Esophagus muscularis mucosa (tissue), 4 donors: Measurements from ENCODE around the gene TAS2R39. TPM values are rescaled to one million over a fixed set of nuclear protein-coding genes. Genes with fewer than 3 reads are reported as not detected.

Experiments used
- DNase-seq: peaks from one replicate; pipeline ENCODE4 v3.0.0-alpha.2; 2017; ENCODE audit errors: extremely low spot score
- H3K27ac ChIP-seq, 4 donors: fragments of 200-600 bp; sonication (generic); replicated peaks in 1 of 4; 1 replicate in 3 of 4; 2 replicates in 1 of 4; pipeline ENCODE4 v1.5.1; 2016 to 2019; ENCODE audit warnings: mild to moderate bottlenecking in 1 of 4
- H3K27me3 ChIP-seq, 4 donors: fragments of 200-600 bp; sonication (generic); one replicate each; pipeline versions ENCODE4 v1.5.1 to v1.6.0; 2016 to 2019
- H3K36me3 ChIP-seq, 4 donors: fragments of 200-600 bp; sonication (generic); one replicate each; pipeline ENCODE4 v1.5.1; 2016 to 2019
- H3K4me1 ChIP-seq, 4 donors: fragments of 200-600 bp; sonication (generic); one replicate each; pipeline ENCODE4 v1.5.1; 2016 to 2019
- H3K4me3 ChIP-seq, 4 donors: fragments of 200-600 bp; sonication (generic); 1 replicate in 2 of 4; 2 replicates in 2 of 4; pipeline ENCODE4 v1.5.1; 2016 to 2019; ENCODE audit warnings: mild to moderate bottlenecking in 4 of 4, moderate library complexity in 1 of 4
- H3K9me3 ChIP-seq, 4 donors: fragments of 200-600 bp; sonication (generic); 1 replicate in 3 of 4; 2 replicates in 1 of 4; pipeline ENCODE4 v1.5.1; 2016 to 2019
- EP300 ChIP-seq: sonication (generic); formaldehyde crosslinking; IDR thresholded peaks from one replicate; pipeline ENCODE4 v1.6.1; 2017; ENCODE audit warnings: antibody characterized with exemption
- POLR2A ChIP-seq: fragments of 450-650 bp; IDR thresholded peaks from one replicate; pipeline ENCODE4 v1.6.1; 2017; ENCODE audit warnings: antibody characterized with exemption, moderate library complexity, mild to moderate bottlenecking, low read depth
- POLR2AphosphoS5 ChIP-seq, 2 donors: sonication (generic); formaldehyde crosslinking; IDR thresholded peaks; one replicate each; pipeline ENCODE4 v1.6.1; 2017; ENCODE audit warnings: antibody characterized with exemption in 2 of 2
- WGBS: methylation state at CpG from one replicate; pipeline ENCODE4 v1.1.5; 2018; 5-methylcytosine and 5-hydroxymethylcytosine counted together
- intact Hi-C: fragments of 100-400 bp; cut with DNase I; formaldehyde crosslinking; loops from one replicate; pipeline ENCODE4 v1.15.1; 2023
- total RNA-seq, 4 donors: library from RNA; depleted of rRNA; stranded (reverse); fragments of >200 nt; gene quantifications; one replicate each; pipeline versions ENCODE4 v1.1.0 to v1.2.1, GENCODE V29; 2016
- TF ChIP-seq, protein P1 (sequence below), 3 experiments: fragments of 200-600 bp in 2 of 3; fragments of 450-650 bp in 1 of 3; sonication (generic) in 2 of 3; IDR thresholded peaks; one replicate each; pipeline ENCODE4 v1.5.1; 2017 to 2019; ENCODE audit warnings: antibody characterized with exemption in 3 of 3, mild to moderate bottlenecking in 2 of 3, moderate library complexity in 1 of 3

TAS2R39 gene
- total RNA-seq, 4 donors from 2014 or later = not detected

GRCh38 chr7:143181349-143181748 lies 1.9 kb upstream of the TAS2R39 start:
- TF ChIP-seq, protein P1, sequence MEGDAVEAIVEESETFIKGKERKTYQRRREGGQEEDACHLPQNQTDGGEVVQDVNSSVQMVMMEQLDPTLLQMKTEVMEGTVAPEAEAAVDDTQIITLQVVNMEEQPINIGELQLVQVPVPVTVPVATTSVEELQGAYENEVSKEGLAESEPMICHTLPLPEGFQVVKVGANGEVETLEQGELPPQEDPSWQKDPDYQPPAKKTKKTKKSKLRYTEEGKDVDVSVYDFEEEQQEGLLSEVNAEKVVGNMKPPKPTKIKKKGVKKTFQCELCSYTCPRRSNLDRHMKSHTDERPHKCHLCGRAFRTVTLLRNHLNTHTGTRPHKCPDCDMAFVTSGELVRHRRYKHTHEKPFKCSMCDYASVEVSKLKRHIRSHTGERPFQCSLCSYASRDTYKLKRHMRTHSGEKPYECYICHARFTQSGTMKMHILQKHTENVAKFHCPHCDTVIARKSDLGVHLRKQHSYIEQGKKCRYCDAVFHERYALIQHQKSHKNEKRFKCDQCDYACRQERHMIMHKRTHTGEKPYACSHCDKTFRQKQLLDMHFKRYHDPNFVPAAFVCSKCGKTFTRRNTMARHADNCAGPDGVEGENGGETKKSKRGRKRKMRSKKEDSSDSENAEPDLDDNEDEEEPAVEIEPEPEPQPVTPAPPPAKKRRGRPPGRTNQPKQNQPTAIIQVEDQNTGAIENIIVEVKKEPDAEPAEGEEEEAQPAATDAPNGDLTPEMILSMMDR (IDR thresholded peaks at IDR 0.05) = no peak
- TF ChIP-seq POLR2AphosphoS5 (IDR thresholded peaks at IDR 0.05) (no peak), EP300 (no peak), POLR2A (no peak)
- H3K36me3 ChIP-seq = no peaks in the 10 kb centered on the region
- no peak overlapping the region for H3K4me3 ChIP-seq
- no peaks in the 10 kb centered on the region for H3K4me1 ChIP-seq
- 71% methylated on average over 2 of the region's 2 CpGs for WGBS
- intact Hi-C loops = no loop called here
- peaks cover 0 to 21% (median 7%) of the 10 kb centered on the region in 4 donors for H3K9me3 ChIP-seq
- H3K27ac ChIP-seq = no peak overlapping the region
- H3K27me3 ChIP-seq = no peaks in the 10 kb centered on the region
- DNase-seq = no peak

- WGBS = 47% methylated on average over 1 of the region's 1 CpG
Observed at GRCh38 chr7:143185551-143185950, 2.3 kb downstream of the TAS2R39 start.

DNA sequence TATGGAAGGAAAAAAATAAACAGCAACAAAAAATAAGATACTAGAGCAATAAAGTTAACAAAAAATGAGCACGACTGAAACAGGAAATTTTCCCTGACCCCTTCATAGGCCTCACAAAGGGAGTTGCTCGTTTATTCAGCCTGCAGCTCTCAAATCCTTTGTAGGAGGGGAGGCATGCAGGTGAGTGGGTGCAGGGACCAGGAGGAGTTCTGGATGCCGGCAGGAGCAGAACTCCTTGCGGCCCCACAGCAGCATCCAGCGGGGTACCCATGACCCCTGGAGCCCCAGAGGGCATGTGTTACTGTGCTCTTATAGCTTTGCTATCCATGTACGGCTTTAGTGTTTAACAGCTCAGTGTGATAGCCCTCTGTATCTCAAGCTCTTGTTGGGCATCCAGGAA lies 5.8 kb downstream of the TAS2R39 start:
- Histone ChIP-seq H3K36me3 (no peaks in the 10 kb centered on the region), H3K9me3 (no peaks in the 10 kb centered on the region), H3K27me3 (no peaks in the 10 kb centered on the region), H3K27ac (no peak overlapping the region), H3K4me3 (no peak overlapping the region), H3K4me1 (no peaks in the 10 kb centered on the region)
- DNase-seq = no peak
- WGBS = 69% methylated on average over 6 of the region's 6 CpGs
- TF ChIP-seq, protein P1 (IDR thresholded peaks at IDR 0.05) = no peak
- TF ChIP-seq EP300 (no peak), POLR2A (no peak), POLR2AphosphoS5 (IDR thresholded peaks at IDR 0.05) (no peak)
- intact Hi-C loops = no loop called here

More at GRCh38 chr7:143185551-143185950, 2.3 kb downstream of the TAS2R39 start:
- H3K4me1 ChIP-seq = no peaks in the 10 kb centered on the region
- H3K27ac ChIP-seq = no peak overlapping the region
- H3K4me3 ChIP-seq = no peak overlapping the region
- H3K9me3 ChIP-seq = no peaks in the 10 kb centered on the region
- intact Hi-C loops = no loop called here
- TF ChIP-seq EP300 (no peak), POLR2A (no peak), POLR2AphosphoS5 (IDR thresholded peaks at IDR 0.05) (no peak)
- TF ChIP-seq, protein P1 (IDR thresholded peaks at IDR 0.05) = no peak
- H3K27me3 ChIP-seq = no peaks in the 10 kb centered on the region
- no peak for DNase-seq
- H3K36me3 ChIP-seq = no peaks in the 10 kb centered on the region

GRCh38 chr7:143193880-143194279 lies 10.7 kb downstream of the TAS2R39 start:
- DNase-seq = no peak

GRCh38 chr7:143199040-143199439 lies 15.8 kb downstream of the TAS2R39 start:
- no peak for DNase-seq
- intact Hi-C loops = no loop called here
- H3K4me1 ChIP-seq = no peaks in the 10 kb centered on the region
- no peak overlapping the region for H3K4me3 ChIP-seq
- TF ChIP-seq EP300 (no peak), POLR2AphosphoS5 (IDR thresholded peaks at IDR 0.05) (no peak), POLR2A (no peak)
- TF ChIP-seq, protein P1 (IDR thresholded peaks at IDR 0.05) = no peak
- H3K27me3 ChIP-seq = no peaks in the 10 kb centered on the region
- 77% methylated on average over 4 of the region's 4 CpGs for WGBS
- H3K36me3 ChIP-seq = no peaks in the 10 kb centered on the region
- H3K27ac ChIP-seq = no peak overlapping the region
- peaks cover 0 to 6% (median 0%) of the 10 kb centered on the region in 4 donors for H3K9me3 ChIP-seq

More at GRCh38 chr7:143193880-143194279, 10.7 kb downstream of the TAS2R39 start:
- intact Hi-C loops = no loop called here
- H3K9me3 ChIP-seq = peaks cover 0 to 6% (median 0%) of the 10 kb centered on the region in 4 donors
- no peaks in the 10 kb centered on the region for H3K27me3 ChIP-seq
- no peak overlapping the region for H3K4me3 ChIP-seq
- no peaks in the 10 kb centered on the region for H3K4me1 ChIP-seq
- TF ChIP-seq POLR2A = no peak
- no peak overlapping the region for H3K27ac ChIP-seq
- H3K36me3 ChIP-seq = no peaks in the 10 kb centered on the region
- WGBS = 48% methylated on average over 2 of the region's 2 CpGs
